Measurements from ENCODE around the gene DHX34.

Gene DHX34

GRCh38 chr19:47404334-47405196, 55.5 kb downstream of the DHX34 start:
- POLR2A ChIA-PET = interaction anchor here (0.6 to 1.0 kb wide), 2 partner anchors 13 to 73 kb away, joined by 3 to 4 read pairs; no protein-coding TSS in a partner anchor
- no peak overlapping the region for H3K27ac ChIP-seq (ENCODE audit: extremely low read depth, low read depth, low read length)
- H3K36me3 ChIP-seq (ENCODE audit: control insufficient read depth in 2 of 2, insufficient read depth in 1 of 2, low read length in 2 of 2) = peaks cover 0 to 8% of the 10 kb centered on the region in 2 experiments; a peak in 2 of 3 replicates
- no peaks in the 10 kb centered on the region for H3K9me3 ChIP-seq (ENCODE audit: control insufficient read depth, insufficient read depth, low read depth, low read length)
- H3K4me1 ChIP-seq (ENCODE audit: control insufficient read depth, insufficient read depth, low read length) = no peaks in the 10 kb centered on the region
- no peak overlapping the region for H3K4me3 ChIP-seq (ENCODE audit: low read depth, low read length)
- peak; percentile 87 for TF ChIP-seq ZNF623 (tag by site-specific recombination; IDR thresholded peaks at IDR 0.05)
- TF ChIP-seq ZNF677 (tag by site-specific recombination; IDR thresholded peaks at IDR 0.05) = no peak
- TF ChIP-seq PRDM10 (tag by site-specific recombination; IDR thresholded peaks at IDR 0.05) = 0 out of 2 replicates have a peak, but pooled peaks have one; percentile 23
- no peak for TF ChIP-seq ZNF560 (tag by site-specific recombination; IDR thresholded peaks at IDR 0.05; ENCODE audit: borderline replicate concordance)
- peak; percentile 58; the same call in 1 of the 2 replicates for TF ChIP-seq ZNF16 (tag by site-specific recombination; IDR thresholded peaks at IDR 0.05; ENCODE audit: low read depth)
- no peak for TF ChIP-seq ZNF404 (tag by site-specific recombination; IDR thresholded peaks at IDR 0.05)
- CTCF ChIA-PET = interaction anchor here (0.7 to 1.8 kb wide), 2 partner anchors 13 to 460 kb away, joined by 3 to 8 read pairs; no protein-coding TSS in a partner anchor

GRCh38 chr19:47405197-47405550, 56.1 kb downstream of the DHX34 start:
- H3K9me3 ChIP-seq (ENCODE audit: control insufficient read depth, insufficient read depth, low read depth, low read length) = no peaks in the 10 kb centered on the region
- H3K27ac ChIP-seq (ENCODE audit: extremely low read depth, low read depth, low read length) = no peak overlapping the region
- POLR2A ChIA-PET = interaction anchor here (0.6 to 1.0 kb wide), 3 partner anchors 14 to 104 kb away, joined by 3 to 4 read pairs (median 3); no protein-coding TSS in a partner anchor
- H3K4me3 ChIP-seq (ENCODE audit: low read depth, low read length) = no peak overlapping the region
- no peak for TF ChIP-seq BCL11A (tag by site-specific recombination; IDR thresholded peaks at IDR 0.05; ENCODE audit: low read depth)
- TF ChIP-seq ZFP3 (tag by site-specific recombination; IDR thresholded peaks at IDR 0.05; ENCODE audit: low read depth) = peak; percentile 76
- CTCF ChIA-PET = interaction anchor here (1.8 kb wide), 1 partner anchor 14 kb away, joined by 8 read pairs; no protein-coding TSS in a partner anchor
- H3K4me1 ChIP-seq (ENCODE audit: control insufficient read depth, insufficient read depth, low read length) = no peaks in the 10 kb centered on the region
- peaks cover 0 to 8% of the 10 kb centered on the region in 2 experiments; a peak in 2 of 3 replicates for H3K36me3 ChIP-seq (ENCODE audit: control insufficient read depth in 2 of 2, insufficient read depth in 1 of 2, low read length in 2 of 2)

GRCh38 chr19:47405854-47406417, 56.8 kb downstream of the DHX34 start:
- H3K4me3 ChIP-seq (ENCODE audit: low read depth, low read length) = no peak overlapping the region
- TF ChIP-seq EGR2 (tag by site-specific recombination; IDR thresholded peaks at IDR 0.05; ENCODE audit: low read depth) (peak; percentile 100), SP2 (tag by site-specific recombination; IDR thresholded peaks at IDR 0.05) (no peak), ZNF112 (tag by site-specific recombination; IDR thresholded peaks at IDR 0.05) (peak; percentile 13; the same call in 1 of the 2 replicates), ZFHX2 (tag by site-specific recombination; conservative IDR thresholded peaks at IDR 0.05) (peak; percentile 100), ZNF548 (tag by site-specific recombination; IDR thresholded peaks at IDR 0.05) (no peak), ELK4 (IDR thresholded peaks at IDR 0.05; ENCODE audit: borderline replicate concordance, low read depth, low read length) (no peak), ZNF274 (IDR thresholded peaks at IDR 0.05; ENCODE audit: low read length) (no peak), ZNF274 (tag by site-specific recombination; IDR thresholded peaks at IDR 0.05; ENCODE audit: borderline replicate concordance) (peak; percentile 47; the same call in 1 of the 2 replicates), ZNF621 (tag by site-specific recombination; IDR thresholded peaks at IDR 0.05) (0 out of 2 replicates have a peak, but pooled peaks have one; percentile 26), ZBTB20 (tag by site-specific recombination; IDR thresholded peaks at IDR 0.05) (no peak), ZNF692 (tag by site-specific recombination; IDR thresholded peaks at IDR 0.05) (no peak), ZNF366 (tag by site-specific recombination; conservative IDR thresholded peaks at IDR 0.05) (peak; percentile 93)
- H3K4me1 ChIP-seq (ENCODE audit: control insufficient read depth, insufficient read depth, low read length) = no peaks in the 10 kb centered on the region
- ChIA-PET POLR2A (interaction anchor here (0.6 kb wide), 1 partner anchor 105 kb away, joined by 3 read pairs; no protein-coding TSS in a partner anchor), CTCF (interaction anchor here (1.8 kb wide), 1 partner anchor 15 kb away, joined by 8 read pairs; no protein-coding TSS in a partner anchor)
- no peak overlapping the region for H3K27ac ChIP-seq (ENCODE audit: extremely low read depth, low read depth, low read length)
- H3K36me3 ChIP-seq (ENCODE audit: control insufficient read depth in 2 of 2, insufficient read depth in 1 of 2, low read length in 2 of 2) = peaks cover 0 to 8% of the 10 kb centered on the region in 2 experiments; a peak in 2 of 3 replicates
- H3K9me3 ChIP-seq (ENCODE audit: control insufficient read depth, insufficient read depth, low read depth, low read length) = no peaks in the 10 kb centered on the region
